Choroid plexus epithelial cell (primary cell): ENCODE results near the gene TEX2.
A peak's percentile ranks its signal among the peaks of the same experiment; 100 is the strongest.

Experiments
- DNase-seq: peaks from one replicate; pipeline ENCODE4 v3.0.0-alpha.2; 2010; ENCODE audit warnings: low read depth
- H3K4me3 ChIP-seq: 2 replicates; pipeline ENCODE4 v1.5.1; 2011; ENCODE audit warnings: low read depth, mild to moderate bottlenecking, control low read depth, low read length, moderate library complexity
- CTCF ChIP-seq: conservative IDR thresholded peaks from 2 replicates; pipeline ENCODE4 v1.5.1; 2011; ENCODE audit warnings: low read depth, mild to moderate bottlenecking, control low read depth, inconsistent platforms, low read length, moderate library complexity

The TEX2 gene

DNA sequence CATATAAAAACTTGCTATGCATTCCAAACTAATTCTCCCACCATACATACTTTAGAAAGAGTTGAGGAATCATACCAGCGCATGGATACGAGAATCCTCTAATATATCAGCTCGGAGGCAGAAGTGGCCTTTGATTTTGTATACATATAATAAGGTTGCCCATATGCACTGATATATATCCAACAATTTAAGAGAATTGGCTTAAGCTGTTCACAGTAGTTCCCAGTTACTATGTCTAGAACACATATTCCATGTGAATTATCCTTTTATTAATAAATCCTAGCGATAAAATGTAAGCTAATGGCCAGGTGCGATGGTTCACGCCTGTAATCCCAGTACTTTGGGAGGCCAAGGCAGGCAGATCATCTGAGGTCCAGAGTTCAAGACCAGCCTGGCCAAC, 113.9 kb downstream of the TEX2 start:
- no peak for DNase-seq
- TF ChIP-seq CTCF: no peak
- no peak overlapping the region for H3K4me3 ChIP-seq

DNA sequence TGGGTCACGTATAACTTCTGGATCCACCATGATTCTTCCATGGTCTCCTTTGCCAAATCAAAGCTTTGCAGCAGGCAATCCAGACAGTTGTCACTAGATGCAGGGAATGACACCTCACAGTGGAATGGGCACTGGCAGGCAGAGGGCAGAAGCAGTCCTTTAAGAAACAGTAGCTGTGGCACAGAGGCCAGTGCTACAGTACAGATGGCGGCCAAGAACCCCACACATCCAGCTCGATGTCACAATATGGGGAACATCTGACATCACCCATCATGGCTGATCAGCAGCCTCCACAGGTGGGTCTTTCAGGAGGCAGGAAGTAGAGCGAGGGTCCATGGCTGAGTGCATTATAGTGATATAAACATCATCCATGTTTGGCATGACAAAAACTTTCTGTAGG, 114.4 kb downstream of the TEX2 start:
- DNase-seq: no peak
- H3K4me3 ChIP-seq: no peak overlapping the region
- no peak for TF ChIP-seq CTCF

GRCh38 chr17:64148017-64148631, 114.9 kb downstream of the TEX2 start:
- DNase-seq: no peak
- H3K4me3 ChIP-seq: no peak overlapping the region

GRCh38 chr17:64147110-64148016, 115.7 kb downstream of the TEX2 start:
- TF ChIP-seq CTCF: no peak
- DNase-seq: peak; percentile 11
- H3K4me3 ChIP-seq: peak overlapping the region; percentile 85

More at GRCh38 chr17:64148017-64148631, 114.9 kb downstream of the TEX2 start:
- TF ChIP-seq CTCF: no peak

GRCh38 chr17:64146418-64147109, 116.5 kb downstream of the TEX2 start:
- peak; percentile 80 for DNase-seq
- no peak for TF ChIP-seq CTCF
- peak overlapping the region; percentile 85 for H3K4me3 ChIP-seq

GRCh38 chr17:64145751-64146417, 117.2 kb downstream of the TEX2 start:
- peak; percentile 100 for DNase-seq
- H3K4me3 ChIP-seq: peak overlapping the region; percentile 85
- no peak for TF ChIP-seq CTCF
